GM12873 (cell line): ENCODE data around the gene LRPAP1.

ENCODE experiments used
- TF ChIP-seq, protein P1 (sequence below): IDR thresholded peaks from 2 replicates; pipeline ENCODE4 v1.5.1; 2012; ENCODE audit warnings: low read depth, mild to moderate bottlenecking, moderate library complexity, low read length, control low read depth; ENCODE audit not compliant: insufficient read depth; ENCODE audit errors: missing control alignments

The LRPAP1 gene

DNA sequence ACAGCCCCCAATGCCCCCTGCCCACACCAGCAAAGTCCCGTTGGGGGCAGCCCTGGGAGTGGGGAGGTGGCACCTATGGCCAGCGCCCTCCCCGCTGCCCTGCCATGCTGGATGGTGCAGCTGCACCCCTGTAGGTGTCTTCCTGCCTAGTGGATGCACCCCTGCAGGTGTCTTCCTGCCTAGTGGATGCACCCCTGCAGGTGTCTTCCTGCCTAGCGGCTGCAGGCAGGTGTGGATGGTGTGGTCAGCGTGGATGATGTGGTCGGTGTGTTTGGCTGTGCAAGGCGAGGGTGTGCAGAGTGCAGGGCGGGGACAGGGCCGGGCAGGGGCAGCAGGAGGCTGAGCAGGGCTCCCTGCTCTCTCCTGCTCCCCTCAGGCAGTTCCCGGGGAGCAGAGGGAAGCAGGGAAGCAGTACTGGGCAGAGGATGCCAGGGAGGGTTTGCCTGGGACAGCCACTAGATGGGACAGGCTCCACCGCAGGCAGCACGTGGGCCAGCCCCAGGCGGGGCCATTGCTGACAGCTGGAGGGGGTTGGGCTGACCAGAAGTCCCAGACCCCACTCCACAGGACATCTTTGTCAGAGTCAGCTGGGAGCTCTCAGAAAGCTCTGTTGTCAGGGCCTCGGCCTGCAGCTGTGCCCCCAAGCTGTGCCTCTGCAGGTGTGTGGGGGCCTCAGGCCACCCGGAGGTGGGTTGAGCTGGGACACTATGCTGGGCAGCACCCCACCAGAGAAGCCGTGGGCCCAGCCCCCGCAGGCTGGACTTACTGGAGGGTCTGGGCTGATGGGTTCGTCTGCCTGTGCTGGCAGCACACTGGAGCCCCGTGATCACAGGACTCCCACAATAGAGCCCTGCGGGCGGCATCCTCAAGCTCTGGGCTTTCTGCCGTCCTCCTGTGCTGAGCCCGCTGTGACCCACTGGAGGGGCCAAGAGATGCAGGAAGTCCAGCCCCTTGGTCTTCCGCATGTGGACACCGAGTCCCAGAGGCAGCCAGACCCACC lies 45.4 kb downstream of the LRPAP1 start:
- TF ChIP-seq, protein P1, sequence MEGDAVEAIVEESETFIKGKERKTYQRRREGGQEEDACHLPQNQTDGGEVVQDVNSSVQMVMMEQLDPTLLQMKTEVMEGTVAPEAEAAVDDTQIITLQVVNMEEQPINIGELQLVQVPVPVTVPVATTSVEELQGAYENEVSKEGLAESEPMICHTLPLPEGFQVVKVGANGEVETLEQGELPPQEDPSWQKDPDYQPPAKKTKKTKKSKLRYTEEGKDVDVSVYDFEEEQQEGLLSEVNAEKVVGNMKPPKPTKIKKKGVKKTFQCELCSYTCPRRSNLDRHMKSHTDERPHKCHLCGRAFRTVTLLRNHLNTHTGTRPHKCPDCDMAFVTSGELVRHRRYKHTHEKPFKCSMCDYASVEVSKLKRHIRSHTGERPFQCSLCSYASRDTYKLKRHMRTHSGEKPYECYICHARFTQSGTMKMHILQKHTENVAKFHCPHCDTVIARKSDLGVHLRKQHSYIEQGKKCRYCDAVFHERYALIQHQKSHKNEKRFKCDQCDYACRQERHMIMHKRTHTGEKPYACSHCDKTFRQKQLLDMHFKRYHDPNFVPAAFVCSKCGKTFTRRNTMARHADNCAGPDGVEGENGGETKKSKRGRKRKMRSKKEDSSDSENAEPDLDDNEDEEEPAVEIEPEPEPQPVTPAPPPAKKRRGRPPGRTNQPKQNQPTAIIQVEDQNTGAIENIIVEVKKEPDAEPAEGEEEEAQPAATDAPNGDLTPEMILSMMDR = no peak

GRCh38 chr4:3485886-3486540 lies 46.2 kb downstream of the LRPAP1 start:
- TF ChIP-seq, protein P1 = no peak

GRCh38 chr4:3485011-3485791 lies 47.0 kb downstream of the LRPAP1 start:
- TF ChIP-seq, protein P1 = no peak

DNA sequence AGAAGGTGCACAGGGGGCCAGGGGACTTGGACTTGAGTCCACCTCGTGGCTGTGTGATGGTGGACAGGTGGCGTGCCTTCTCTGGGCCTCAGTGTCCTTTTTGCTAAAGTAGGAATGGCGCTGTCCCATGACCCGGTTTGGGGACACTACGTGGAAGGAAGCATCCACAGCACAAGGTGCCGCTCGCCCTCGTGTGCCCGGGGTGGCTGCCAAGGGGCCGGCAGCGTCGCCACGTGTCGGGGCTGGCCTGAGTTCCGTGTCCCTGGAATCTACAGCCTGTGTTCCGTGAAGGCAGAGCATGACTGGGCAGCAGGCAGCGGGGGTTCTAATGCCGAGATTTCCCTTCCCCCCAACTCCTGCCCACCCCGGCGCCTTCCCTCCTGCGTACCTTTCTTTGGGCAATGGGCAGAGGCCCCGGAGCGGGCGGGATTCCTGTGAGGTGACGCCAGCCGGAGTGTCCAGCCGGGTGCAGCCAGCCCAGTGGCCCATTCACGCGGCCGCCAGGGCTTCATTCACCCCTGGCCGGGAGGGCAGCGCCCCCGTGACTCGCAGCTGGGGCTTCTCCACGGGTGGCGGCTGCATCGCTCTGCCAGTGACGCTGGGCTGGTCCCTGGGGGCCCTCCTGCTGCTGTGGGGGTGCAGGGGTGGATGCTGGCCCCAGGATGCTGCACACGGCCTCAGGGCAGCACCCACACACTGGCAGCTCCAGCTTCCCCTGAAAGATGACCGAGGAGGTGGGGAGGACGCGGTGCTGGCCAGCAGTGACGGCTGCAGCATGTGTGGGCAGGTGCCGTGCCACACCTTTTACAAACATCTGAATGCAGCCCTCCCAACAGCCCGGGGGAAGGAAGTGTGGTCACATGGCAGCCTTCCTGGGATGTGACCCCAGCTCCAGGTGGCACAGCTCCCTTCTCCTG lies 47.9 kb downstream of the LRPAP1 start:
- TF ChIP-seq, protein P1 = no peak

DNA sequence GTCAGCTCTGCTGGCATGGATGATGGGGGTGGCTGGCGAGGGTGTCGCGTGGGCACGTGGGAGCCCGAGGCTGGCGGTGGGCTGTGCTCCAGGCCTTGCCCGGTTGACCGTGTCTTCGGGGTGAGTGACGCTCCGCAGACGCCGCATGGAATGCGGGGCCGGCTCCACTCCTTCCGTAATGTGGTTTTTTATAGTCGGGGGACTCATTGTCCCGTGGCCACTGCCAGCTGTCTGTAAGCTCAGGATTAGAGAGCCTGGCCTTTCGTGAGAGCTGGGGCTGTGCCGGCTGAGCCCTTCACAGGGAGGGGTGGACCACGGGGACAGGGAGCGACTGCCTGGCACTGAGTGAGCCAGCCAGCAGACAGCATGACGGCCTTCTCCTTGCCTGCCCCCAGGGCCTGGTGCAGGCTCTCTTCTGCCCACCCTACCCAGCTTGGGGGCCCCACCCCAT lies 48.7 kb downstream of the LRPAP1 start:
- TF ChIP-seq, protein P1 = no peak

DNA sequence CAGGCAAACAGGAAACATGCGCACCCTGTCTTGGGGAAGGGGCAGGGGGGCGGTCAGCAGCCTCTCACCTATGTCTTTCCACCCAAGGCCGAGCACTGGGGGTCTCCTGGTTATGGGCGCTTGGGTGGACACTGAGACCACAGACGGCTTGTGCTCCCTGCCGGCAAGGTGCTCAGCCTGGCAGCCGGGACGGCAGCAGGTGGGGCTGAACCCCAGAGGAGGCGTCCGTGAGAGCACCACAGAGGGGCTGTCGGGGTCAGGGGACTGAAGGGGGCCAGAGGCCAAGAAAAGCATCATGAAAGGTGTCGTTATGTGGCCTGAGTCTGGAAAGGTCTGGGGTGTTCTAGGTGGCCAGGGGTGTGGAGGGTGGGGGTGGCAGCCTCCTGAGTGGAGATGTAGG lies 49.5 kb downstream of the LRPAP1 start:
- TF ChIP-seq, protein P1 = no peak
